GM21515 (cell line): ENCODE results near the gene GNG4.

ENCODE experiments used
- ATAC-seq: cut with Tn5 transposase; IDR thresholded peaks from one replicate; pipeline ENCODE4 v1.9.1; 2021; ENCODE audit not compliant: unreplicated experiment

GNG4 gene

GRCh38 chr1:235649368-235650163 lies at the start of gene GNG4:
Gene GNG4, minus strand, starts transcription at chr1:235649784. Its CDS starts 65,946 bp downstream, at chr1:235583838.
- no peak for ATAC-seq

DNA sequence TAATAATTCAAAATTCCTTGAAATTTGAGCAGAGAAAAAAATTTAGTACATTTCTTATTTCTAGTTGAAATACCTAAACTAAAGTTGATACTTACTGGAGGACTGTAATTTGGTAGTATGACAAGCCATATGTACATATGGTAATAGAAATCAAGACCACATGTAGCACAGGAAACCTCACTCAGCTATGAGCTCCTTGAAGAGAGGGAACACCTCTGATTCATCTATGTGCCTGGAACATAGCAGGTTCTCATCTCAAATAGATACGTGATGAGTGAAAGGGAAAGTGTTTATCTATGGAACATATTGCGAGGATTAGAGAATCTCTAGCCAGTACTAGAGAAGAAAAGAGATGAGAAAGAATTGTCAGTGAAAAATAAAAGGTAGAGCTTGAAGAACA lies 47.9 kb upstream of the GNG4 start:
- ATAC-seq = no peak

DNA sequence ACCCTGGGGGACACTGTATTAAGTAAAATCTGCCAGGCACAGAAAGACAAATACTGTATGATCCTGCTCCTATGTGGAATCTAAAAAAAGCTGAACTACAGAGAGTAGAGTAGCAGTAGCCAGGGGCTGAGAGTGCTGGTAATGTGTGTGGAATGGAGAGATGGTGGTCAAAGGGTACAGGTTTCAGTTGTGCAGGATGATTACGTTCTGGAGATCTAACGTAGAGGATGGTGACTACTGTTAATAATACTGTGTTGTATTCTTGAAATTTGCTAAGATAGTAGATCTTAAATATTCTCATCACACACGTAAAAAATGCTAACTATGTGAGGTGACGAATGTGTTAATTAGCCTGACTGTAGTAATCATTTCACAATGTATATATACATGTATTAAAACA lies 39.8 kb upstream of the GNG4 start:
- ATAC-seq = no peak

DNA sequence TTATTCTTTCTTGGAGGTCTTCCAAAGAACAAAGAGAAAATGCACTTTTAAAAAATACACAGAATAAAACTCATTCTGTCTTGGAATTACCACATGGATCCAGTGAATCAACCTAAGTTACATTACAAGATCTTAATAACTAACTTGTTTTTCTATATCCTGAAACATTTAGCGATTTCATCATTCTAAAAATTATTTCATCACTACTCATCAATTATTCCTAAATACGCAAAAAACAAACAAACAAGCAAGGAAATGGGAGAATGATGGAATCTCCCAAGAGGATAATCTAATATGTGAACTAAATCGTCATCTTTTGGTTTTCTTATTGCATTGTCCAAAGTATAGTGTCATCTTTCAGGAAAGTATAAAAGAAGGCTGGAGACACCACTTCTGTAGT lies 38.5 kb upstream of the GNG4 start:
- ATAC-seq = no peak

DNA sequence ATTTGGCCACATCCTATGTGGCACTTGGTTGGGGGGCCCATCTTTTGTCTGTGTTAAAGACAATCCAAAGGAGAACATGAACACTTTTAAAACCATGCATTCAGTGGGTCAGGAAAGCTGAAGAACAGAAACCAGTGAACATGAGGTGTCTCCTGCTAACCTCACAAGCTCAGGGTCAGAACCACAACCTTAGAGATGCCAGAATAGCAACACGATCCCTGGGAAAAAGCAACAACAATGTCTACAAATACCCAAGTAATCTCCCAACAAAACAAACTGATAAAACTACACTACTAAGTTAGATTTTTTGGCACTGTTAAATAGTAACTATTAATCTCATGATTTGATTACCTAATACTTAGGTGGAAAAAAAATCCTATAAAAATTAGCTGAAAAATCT lies 34.1 kb upstream of the GNG4 start:
- no peak for ATAC-seq

DNA sequence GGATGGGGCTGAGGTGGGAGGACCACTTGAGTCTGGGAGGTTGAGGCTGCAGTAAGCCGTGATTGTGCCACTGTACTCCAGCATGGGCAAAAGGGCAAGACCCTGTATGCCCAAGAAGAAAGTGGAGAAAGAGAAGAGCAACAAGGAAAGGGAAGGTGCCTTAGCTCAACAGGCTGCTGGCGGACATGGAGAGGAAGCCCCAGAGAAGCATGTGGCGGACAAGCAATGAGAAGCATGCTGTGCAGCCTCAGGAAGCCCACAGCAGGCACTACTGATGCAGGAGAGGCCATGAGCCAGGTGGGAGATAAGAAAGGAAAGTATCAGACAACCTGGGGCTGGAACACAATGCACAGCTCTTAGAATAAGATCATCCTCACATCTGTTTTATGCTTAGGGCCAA lies 32.6 kb upstream of the GNG4 start:
- no peak for ATAC-seq

- no peak for ATAC-seq
Measured at GRCh38 chr1:235679644-235680043, 30.1 kb upstream of the GNG4 start.

- ATAC-seq = no peak
Measured at GRCh38 chr1:235679005-235679404, 29.4 kb upstream of the GNG4 start.

- no peak for ATAC-seq
Measured at GRCh38 chr1:235675152-235675890, 25.7 kb upstream of the GNG4 start.

- ATAC-seq = no peak
Measured at GRCh38 chr1:235673981-235674380, 24.4 kb upstream of the GNG4 start.

DNA sequence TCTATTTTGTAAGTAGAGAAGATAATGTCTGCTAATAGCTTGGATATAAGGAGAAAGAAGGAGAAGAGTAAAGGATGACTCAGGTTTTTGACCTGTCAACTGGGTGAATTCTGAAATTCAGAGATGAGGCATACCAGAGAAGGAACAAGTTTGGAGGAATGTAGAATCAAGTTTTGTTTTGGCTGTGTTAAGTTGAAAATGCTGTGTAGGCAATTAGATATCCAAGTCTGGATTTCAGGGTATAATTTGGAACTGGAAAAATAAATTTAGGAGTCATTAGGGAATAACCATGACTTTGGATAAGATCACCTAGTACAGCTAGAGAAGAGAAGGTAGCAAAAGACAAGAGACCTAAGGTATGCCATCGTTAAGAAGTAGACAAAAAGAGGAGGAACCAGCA lies 22.4 kb upstream of the GNG4 start:
- no peak for ATAC-seq

DNA sequence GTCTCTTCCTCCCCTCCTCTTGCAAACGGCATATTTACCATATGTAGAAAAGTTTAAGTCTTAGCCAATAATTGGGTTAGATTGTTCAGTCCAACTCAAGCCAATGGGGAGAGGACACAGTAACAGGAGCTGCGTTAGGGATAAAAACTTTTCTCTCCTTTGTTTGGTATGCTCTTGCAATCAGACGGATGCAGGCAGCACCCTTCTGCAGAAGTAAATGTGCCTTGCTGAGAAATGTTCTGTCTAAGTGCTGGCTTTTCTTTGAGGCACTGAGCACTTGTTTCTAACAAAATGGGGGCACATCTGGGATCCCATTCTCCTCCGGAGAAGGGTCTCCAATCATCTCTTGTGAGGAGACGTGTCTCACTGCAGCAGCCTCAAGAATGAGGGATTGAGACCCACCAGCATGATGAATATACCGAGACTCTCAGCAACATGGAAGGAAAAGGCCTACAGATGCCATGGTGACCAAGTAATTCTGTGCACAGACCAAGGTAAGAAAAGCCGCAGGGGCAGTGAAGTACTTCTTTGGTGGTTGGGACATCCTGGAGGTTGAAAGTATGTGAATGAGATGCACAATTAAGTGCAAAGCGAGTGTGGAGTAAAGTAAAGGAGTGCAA lies 20.7 kb upstream of the GNG4 start:
- ATAC-seq = no peak

GRCh38 chr1:235669277-235669676 lies 19.7 kb upstream of the GNG4 start:
- ATAC-seq = no peak

DNA sequence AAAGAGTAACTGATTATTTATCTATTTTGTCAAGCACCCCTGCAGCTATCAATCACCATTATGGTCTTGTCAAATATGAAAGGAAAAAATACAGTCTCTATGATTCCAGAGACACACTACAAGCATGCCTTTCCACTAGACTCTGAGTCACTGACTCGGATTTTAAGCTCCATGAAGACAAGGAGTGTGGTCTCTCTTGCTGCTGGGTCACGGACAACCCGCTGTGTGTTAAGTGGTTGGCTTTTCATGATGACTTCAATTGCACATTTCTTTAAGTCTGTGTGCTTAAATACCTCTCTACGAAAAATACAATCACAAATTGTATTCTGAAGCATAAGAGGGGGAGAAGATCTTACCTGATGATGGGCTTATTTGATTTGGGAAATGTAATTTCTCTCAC lies 14.0 kb upstream of the GNG4 start:
- ATAC-seq = no peak

DNA sequence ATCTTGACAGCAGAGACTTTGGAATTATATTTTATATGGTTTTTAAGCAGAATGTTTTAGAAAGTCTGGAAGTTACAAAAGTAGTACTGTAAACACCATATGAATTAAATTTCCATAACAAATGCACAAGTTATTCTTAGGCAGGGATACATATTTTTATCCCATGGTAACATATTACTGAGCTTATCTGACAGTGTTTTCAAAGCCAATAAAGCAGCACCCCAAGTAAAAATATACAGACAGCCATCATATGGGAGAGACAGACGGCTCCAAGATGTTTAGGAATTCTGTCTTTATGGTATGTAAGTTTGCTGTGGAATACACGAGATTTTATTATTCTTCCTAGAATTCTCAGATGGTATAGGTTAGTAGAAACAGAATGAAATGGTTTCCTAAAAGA lies 12.0 kb upstream of the GNG4 start:
- no peak for ATAC-seq

DNA sequence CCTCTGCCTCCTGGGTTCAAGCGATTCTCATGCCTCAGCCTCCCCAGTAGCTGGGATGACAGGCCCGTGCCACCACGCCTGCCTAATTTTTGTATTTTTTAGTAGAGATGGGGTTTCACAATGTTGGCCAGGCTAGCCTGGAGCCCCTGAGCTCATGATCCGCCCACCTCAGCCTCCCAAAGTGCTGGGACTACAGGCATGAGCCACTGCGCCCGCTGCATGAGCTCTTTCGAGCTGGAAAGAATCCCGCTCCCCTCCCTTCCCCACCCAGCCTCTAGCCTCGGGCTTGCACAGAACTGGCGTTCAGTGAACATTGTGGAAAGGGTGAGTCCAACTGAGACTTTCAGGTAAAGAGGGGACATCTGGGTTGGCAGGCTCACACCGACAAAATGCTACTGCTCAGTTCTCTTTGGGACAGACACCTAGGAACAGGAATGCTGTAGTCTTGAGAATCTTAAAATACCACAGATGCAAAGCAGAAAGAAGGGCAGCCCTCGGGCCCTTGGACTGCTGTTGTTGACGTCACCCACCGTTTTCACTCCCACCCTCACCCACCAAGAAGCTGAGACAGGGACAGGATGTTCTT lies 9.7 kb upstream of the GNG4 start:
- ATAC-seq = no peak

DNA sequence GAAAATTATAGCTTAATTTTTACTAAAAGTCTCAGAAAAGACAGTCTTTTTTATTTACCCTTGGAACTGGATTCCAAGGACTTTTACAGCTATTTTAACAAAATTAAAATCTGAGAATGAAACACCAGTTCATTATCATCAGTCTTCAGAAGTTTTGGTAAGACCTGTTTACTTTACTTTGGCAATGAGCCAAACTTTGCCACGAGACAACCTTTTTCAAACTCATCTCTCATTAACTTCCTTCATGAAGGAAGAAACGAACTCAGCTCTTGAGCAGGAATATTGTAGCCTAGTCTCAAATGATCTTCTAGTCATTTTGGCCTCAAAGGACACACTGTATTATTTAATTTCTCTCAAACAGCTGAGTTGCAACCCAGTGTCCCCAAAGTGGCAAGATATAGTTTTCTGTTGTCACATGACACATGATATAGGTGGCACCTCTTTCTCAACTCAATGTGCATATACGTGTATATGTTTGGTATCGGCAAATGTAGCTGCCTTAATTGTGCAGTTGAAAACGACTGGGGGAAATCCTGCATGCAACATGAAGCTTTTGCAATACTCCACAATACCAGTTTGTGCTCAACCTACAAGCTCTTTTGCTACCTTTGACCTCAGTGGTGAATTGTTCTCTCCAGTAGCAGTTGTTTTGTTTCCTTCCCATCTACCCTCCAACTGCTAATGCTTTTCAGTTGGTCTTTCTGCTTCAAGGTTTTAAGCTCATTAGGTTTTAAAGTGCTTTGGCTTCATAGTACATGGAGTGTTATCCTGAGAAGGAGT lies 8.4 kb upstream of the GNG4 start:
- no peak for ATAC-seq

GRCh38 chr1:235657269-235657668 lies 7.7 kb upstream of the GNG4 start:
- no peak for ATAC-seq

GRCh38 chr1:235652364-235652763 lies 2.8 kb upstream of the GNG4 start:
- no peak for ATAC-seq

- no peak for ATAC-seq
Measured at GRCh38 chr1:235651170-235651806, 1.7 kb upstream of the GNG4 start.
